ENCODE data around the gene PEMT.

DNA sequence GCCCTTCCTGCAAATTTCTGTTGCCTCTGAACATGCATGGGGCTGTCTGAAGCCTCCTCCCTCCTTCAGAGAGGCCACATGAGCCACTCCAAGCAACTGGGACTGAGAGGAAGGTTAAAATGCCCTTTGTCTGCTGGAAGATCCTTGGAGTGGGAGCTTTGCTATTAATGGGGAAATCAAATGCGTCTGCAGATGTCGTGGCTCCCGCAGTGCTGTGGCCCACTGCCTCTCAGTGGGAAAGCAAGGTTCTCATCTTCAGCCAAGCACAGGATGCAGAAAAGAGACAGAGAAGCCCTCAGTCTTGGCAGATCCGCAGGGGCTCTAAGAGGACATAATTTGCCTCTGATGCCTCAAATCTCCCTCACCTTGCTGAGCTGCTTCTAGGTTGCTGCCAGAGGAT is 34.8 kb downstream of the PEMT start:
- TF ChIP-seq, protein P1, sequence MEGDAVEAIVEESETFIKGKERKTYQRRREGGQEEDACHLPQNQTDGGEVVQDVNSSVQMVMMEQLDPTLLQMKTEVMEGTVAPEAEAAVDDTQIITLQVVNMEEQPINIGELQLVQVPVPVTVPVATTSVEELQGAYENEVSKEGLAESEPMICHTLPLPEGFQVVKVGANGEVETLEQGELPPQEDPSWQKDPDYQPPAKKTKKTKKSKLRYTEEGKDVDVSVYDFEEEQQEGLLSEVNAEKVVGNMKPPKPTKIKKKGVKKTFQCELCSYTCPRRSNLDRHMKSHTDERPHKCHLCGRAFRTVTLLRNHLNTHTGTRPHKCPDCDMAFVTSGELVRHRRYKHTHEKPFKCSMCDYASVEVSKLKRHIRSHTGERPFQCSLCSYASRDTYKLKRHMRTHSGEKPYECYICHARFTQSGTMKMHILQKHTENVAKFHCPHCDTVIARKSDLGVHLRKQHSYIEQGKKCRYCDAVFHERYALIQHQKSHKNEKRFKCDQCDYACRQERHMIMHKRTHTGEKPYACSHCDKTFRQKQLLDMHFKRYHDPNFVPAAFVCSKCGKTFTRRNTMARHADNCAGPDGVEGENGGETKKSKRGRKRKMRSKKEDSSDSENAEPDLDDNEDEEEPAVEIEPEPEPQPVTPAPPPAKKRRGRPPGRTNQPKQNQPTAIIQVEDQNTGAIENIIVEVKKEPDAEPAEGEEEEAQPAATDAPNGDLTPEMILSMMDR (conservative IDR thresholded peaks at IDR 0.05 in 1 of 2, IDR thresholded peaks at IDR 0.05 in 1 of 2; ENCODE audit: low read depth in 1 of 2, low read length in 2 of 2), result no peak
- no peak for TF ChIP-seq EZH2 (IDR thresholded peaks at IDR 0.05; ENCODE audit: low read length, missing control alignments)

Data from fibroblast of lung (primary cell).